HepG2 (cell line): Measurements from ENCODE around the gene LRRN1. TPM values are rescaled to one million over a fixed set of nuclear protein-coding genes. Genes with fewer than 3 reads are reported as not detected.

Experiments
- ATAC-seq: fragments of 200-7000 bp; cut with Tn5 transposase; 3 replicates; pipeline ENCODE4 v1.9.1; 2020; ENCODE audit warnings: mild to moderate bottlenecking, moderate library complexity
- BruUV-seq: library from RNA; stranded (reverse); fragments of 400-500 nt; replicated peaks from 2 replicates; lab custom pipeline; 2021; lab: Mats Ljungman, UMichigan
- CTCF ChIA-PET: fragments of 300-600 bp; formaldehyde crosslinking; extraction: SDS; loops from one replicate; lab custom pipeline; 2021; ENCODE audit warnings: low total read pairs, inconsistent platforms, low intra/inter-chr PET ratio; lab: Yijun Ruan, JAX
- POLR2A ChIA-PET: fragments of 350-600 bp; sonication (Branson Sonifier 250); formaldehyde crosslinking; loops from one replicate; lab custom pipeline; 2020; ENCODE audit warnings: antibody characterized with exemption, inconsistent platforms; lab: Yijun Ruan, JAX
- DNase-seq: peaks from one replicate; pipeline ENCODE4 v3.0.0-alpha.2; 2015; ENCODE audit warnings: low spot score
- FAIRE-seq: peaks from 3 replicates; lab custom pipeline; 2011; peaks lifted over from hg19 to GRCh38; lab: Jason Lieb, UNC
- H2AFZ ChIP-seq: one replicate; pipeline ENCODE4 v1.6.1; 2011; ENCODE audit warnings: low read length, inconsistent platforms
- H3K27ac ChIP-seq: fragments of 300-600 bp; 3 replicates; pipeline ENCODE4 v1.8.0; 2011; ENCODE audit warnings: mixed run types, mild to moderate bottlenecking, mixed read lengths, low read length, inconsistent platforms; ENCODE audit not compliant: insufficient read depth; ENCODE audit errors: extremely low read length
- H3K27me3 ChIP-seq, 2 experiments: fragments of 200-600 bp in 1 of 2; 2 replicates in 1 of 2; 3 replicates in 1 of 2; pipeline versions ENCODE4 v1.6.0 to v1.8.0; 2011; ENCODE audit warnings: low read length in 2 of 2, mild to moderate bottlenecking in 2 of 2, moderate library complexity in 2 of 2, inconsistent platforms in 1 of 2; ENCODE audit not compliant: insufficient read depth in 2 of 2, control insufficient read depth in 1 of 2
- H3K36me3 ChIP-seq, 2 experiments: fragments of 200-600 bp in 1 of 2; replicated peaks in 1 of 2; 2 replicates in 1 of 2; 3 replicates in 1 of 2; pipeline versions ENCODE4 v1.5.1 to v1.8.0; 2011; ENCODE audit warnings: low read length in 2 of 2, inconsistent platforms in 1 of 2; ENCODE audit not compliant: insufficient read depth in 2 of 2, control insufficient read depth in 1 of 2
- H3K4me1 ChIP-seq: 2 replicates; pipeline ENCODE4 v1.5.1; 2012; ENCODE audit warnings: low read length, inconsistent platforms; ENCODE audit not compliant: insufficient read depth
- H3K4me2 ChIP-seq: 2 replicates; pipeline ENCODE4 v1.6.0; 2011; ENCODE audit warnings: low read depth, low read length, inconsistent platforms
- H3K4me3 ChIP-seq, 3 experiments: fragments of 200-600 bp in 1 of 3; sonication (generic), shearing (Covaris generic) in 1 of 3; replicated peaks in 1 of 3; 2 replicates each; pipeline ENCODE4 v1.5.1; 2011 to 2016; ENCODE audit warnings: low read length in 3 of 3, inconsistent platforms in 2 of 3, low read depth in 2 of 3, mild to moderate bottlenecking in 2 of 3, control low read depth in 1 of 3, mixed read lengths in 1 of 3; ENCODE audit not compliant: insufficient read depth in 1 of 3
- H3K79me2 ChIP-seq: one replicate; pipeline ENCODE4 v1.6.1; 2011; ENCODE audit warnings: low read length, inconsistent platforms; ENCODE audit not compliant: insufficient read depth
- H3K9ac ChIP-seq: 2 replicates; pipeline ENCODE4 v1.6.0; 2011; ENCODE audit warnings: mild to moderate bottlenecking, low read depth, low read length, inconsistent platforms; ENCODE audit not compliant: insufficient read depth
- H3K9me3 ChIP-seq: 2 replicates; pipeline ENCODE4 v1.5.1; 2012; ENCODE audit warnings: mild to moderate bottlenecking, low read length
- H4K20me1 ChIP-seq: 2 replicates; pipeline ENCODE4 v1.6.0; 2011; ENCODE audit warnings: inconsistent platforms, mild to moderate bottlenecking, low read length, moderate library complexity; ENCODE audit not compliant: insufficient read depth
- ATF1 ChIP-seq: IDR thresholded peaks from 2 replicates; pipeline ENCODE4 v1.6.1; 2016; ENCODE audit warnings: mild to moderate bottlenecking, control low read depth
- CBX5 ChIP-seq: sonication (generic); formaldehyde crosslinking; IDR thresholded peaks from 2 replicates; pipeline ENCODE4 v1.4.0; 2020; ENCODE audit warnings: missing genetic modification reagents, borderline replicate concordance
- DDIT3 ChIP-seq: sonication (generic); formaldehyde crosslinking; IDR thresholded peaks from 2 replicates; pipeline ENCODE4 v1.4.0; 2020; ENCODE audit warnings: mild to moderate bottlenecking, missing genetic modification reagents
- FOXO1 ChIP-seq: sonication (generic); formaldehyde crosslinking; IDR thresholded peaks from 2 replicates; pipeline ENCODE4 v1.4.0; 2020; ENCODE audit warnings: missing genetic modification reagents
- HNF4G ChIP-seq, 2 experiments: sonication (generic) in 1 of 2; formaldehyde crosslinking in 1 of 2; IDR thresholded peaks; 2 replicates each; pipeline versions ENCODE4 v1.4.0 to v1.6.1; 2011 to 2020; ENCODE audit warnings: borderline replicate concordance in 2 of 2, low read depth in 2 of 2, mild to moderate bottlenecking in 2 of 2, low read length in 1 of 2, missing genetic modification reagents in 1 of 2, moderate library complexity in 1 of 2
- HNRNPLL ChIP-seq: fragments of 200-400 bp; formaldehyde crosslinking; IDR thresholded peaks from 2 replicates; pipeline ENCODE4 v1.6.1; 2017; ENCODE audit warnings: mild to moderate bottlenecking, low read depth, low read length; ENCODE audit not compliant: poor library complexity, severe bottlenecking
- MBNL3 ChIP-seq: fragments of 250-450 bp; sonication (Bioruptor Pico); conservative IDR thresholded peaks from 2 replicates; pipeline ENCODE4 v1.8.0; 2022; ENCODE audit warnings: mild to moderate bottlenecking, inconsistent platforms
- MXD1 ChIP-seq: sonication (generic); formaldehyde crosslinking; IDR thresholded peaks from 2 replicates; pipeline ENCODE4 v1.4.0; 2020; ENCODE audit warnings: mild to moderate bottlenecking, missing genetic modification reagents
- SYNCRIP ChIP-seq: fragments of 200-400 bp; formaldehyde crosslinking; IDR thresholded peaks from 2 replicates; pipeline ENCODE4 v1.6.1; 2018; ENCODE audit warnings: mild to moderate bottlenecking, low read depth, low read length; ENCODE audit not compliant: insufficient read depth
- ZNF276 ChIP-seq: sonication (generic); formaldehyde crosslinking; IDR thresholded peaks from 2 replicates; pipeline ENCODE4 v1.4.0; 2020; ENCODE audit warnings: mild to moderate bottlenecking, low read depth, missing genetic modification reagents
- ZNF674 ChIP-seq: sonication (generic); formaldehyde crosslinking; IDR thresholded peaks from 2 replicates; pipeline ENCODE4 v1.5.0; 2020; ENCODE audit warnings: low read depth, mild to moderate bottlenecking, missing genetic modification reagents
- ZNF775 ChIP-seq: sonication (generic); formaldehyde crosslinking; IDR thresholded peaks from 2 replicates; pipeline ENCODE4 v1.4.0; 2020; ENCODE audit warnings: missing genetic modification reagents, mild to moderate bottlenecking, moderate library complexity, borderline replicate concordance
- in situ Hi-C: cut with HindIII; loops from 2 replicates; pipeline ENCODE4 v1.10.0; 2017; ENCODE audit warnings: low pct_unique_long_range_greater_than_20kb; ENCODE audit not compliant: extremely low pct_ligation_motif_present
- intact Hi-C: fragments of 100-400 bp; cut with micrococcal nuclease; formaldehyde crosslinking; loops from one replicate; pipeline ENCODE4 v1.10.0; 2022; ENCODE audit not compliant: unreplicated experiment
- polyA plus RNA-seq, 8 experiments: library from polyadenylated mRNA; depleted of rRNA in 3 of 8; stranded (reverse) in 7 of 8; unstranded in 1 of 8; fragments of >200 nt; fragmentation: Illumina TruSeq in 4 of 8; extraction: Trizol in 4 of 8; gene quantifications; 2 replicates each; pipeline versions ENCODE4 v1.2.1 to v1.2.3, GENCODE V29; 2011 to 2016; ENCODE audit warnings: low read depth in 4 of 8, missing spikeins in 1 of 8, mixed read lengths in 1 of 8; ENCODE audit not compliant: insufficient read depth in 1 of 8
- total RNA-seq, 5 experiments: library from RNA; depleted of rRNA; stranded (reverse); fragments of >200 nt; fragmentation: Illumina TruSeq; extraction: Trizol; gene quantifications; 2 replicates each; pipeline ENCODE4 v1.2.3, GENCODE V29; 2016; ENCODE audit warnings: low read depth in 1 of 5

Gene LRRN1
- total and polyA plus RNA-seq, 2 of the 13 experiments (the other 11 are each of a cell fraction or from before 2014, with no cell fraction given): not detected

GRCh38 chr3:3778216-3778615, 21.0 kb upstream of the LRRN1 start:
- Histone ChIP-seq H3K9me3 (no peaks in the 10 kb centered on the region; the same call in 1 of the 2 replicates), H4K20me1 (no peaks in the 10 kb centered on the region), H3K27me3 (no peaks in the 10 kb centered on the region), H3K79me2 (no peaks in the 10 kb centered on the region), H3K36me3 (no peaks in the 10 kb centered on the region), H3K27ac (no peak overlapping the region), H3K9ac (no peak overlapping the region), H3K4me3 (no peak overlapping the region), H3K4me1 (no peaks in the 10 kb centered on the region), H3K4me2 (no peak overlapping the region), H2AFZ (no peak overlapping the region)
- ATAC-seq: no peak
- CTCF ChIA-PET: no interaction called here
- POLR2A ChIA-PET: no interaction called here
- TF ChIP-seq ZNF276 (no peak), ZNF775 (CRISPR knock-in tag) (no peak), CBX5 (CRISPR knock-in tag) (no peak), HNF4G (IDR thresholded peaks at IDR 0.05; ENCODE audit: borderline replicate concordance, low read depth, low read length) (no peak), HNF4G (CRISPR knock-in tag; IDR thresholded peaks at IDR 0.05; ENCODE audit: borderline replicate concordance, low read depth) (no peak), MBNL3 (CRISPR knock-in tag) (no peak), SYNCRIP (no peak), ATF1 (no peak), DDIT3 (CRISPR knock-in tag) (no peak), FOXO1 (no peak), MXD1 (CRISPR knock-in tag) (no peak), ZNF674 (CRISPR knock-in tag) (no peak), HNRNPLL (no peak)
- intact Hi-C loops: no loop called here
- no TSS peak for BruUV-seq
- DNase-seq: no peak
- in situ Hi-C loops: no loop called here
- no peak for FAIRE-seq
